Testis (tissue), 2 donors: Measurements from ENCODE around the gene LPP.

Experiments used
- POLR2A ChIP-seq: fragments of 450-650 bp; IDR thresholded peaks from one replicate; pipeline ENCODE4 v1.6.1; 2017; ENCODE audit warnings: antibody characterized with exemption, mild to moderate bottlenecking, moderate library complexity
- TF ChIP-seq, protein P1 (sequence below), 3 experiments: fragments of 450-650 bp in 2 of 3; fragments of 200-600 bp in 1 of 3; sonication (generic) in 1 of 3; IDR thresholded peaks; one replicate each; pipeline ENCODE4 v1.5.1; 2016 to 2019; ENCODE audit warnings: antibody characterized with exemption in 3 of 3, mild to moderate bottlenecking in 2 of 3, moderate library complexity in 1 of 3

DNA sequence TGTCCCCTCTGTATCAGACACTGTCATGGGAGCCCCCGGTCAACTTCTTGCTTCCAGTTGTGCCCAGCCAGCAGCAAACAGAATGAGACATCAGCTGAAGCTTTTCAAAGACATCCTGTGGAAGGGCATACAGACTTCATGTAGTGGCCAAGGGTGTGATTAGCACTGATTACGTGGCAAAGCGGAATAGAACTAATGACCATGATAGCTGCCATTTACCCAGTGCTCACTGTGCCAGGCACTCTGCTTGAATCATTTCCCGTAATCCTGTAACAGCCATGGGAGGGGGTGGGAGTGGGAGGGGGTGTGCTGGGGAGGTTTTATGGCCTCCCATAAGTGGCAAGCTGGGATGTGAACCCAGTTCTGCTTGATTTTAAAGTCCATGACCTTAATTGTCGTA lies 29.5 kb downstream of the LPP start:
- TF ChIP-seq, protein P1, sequence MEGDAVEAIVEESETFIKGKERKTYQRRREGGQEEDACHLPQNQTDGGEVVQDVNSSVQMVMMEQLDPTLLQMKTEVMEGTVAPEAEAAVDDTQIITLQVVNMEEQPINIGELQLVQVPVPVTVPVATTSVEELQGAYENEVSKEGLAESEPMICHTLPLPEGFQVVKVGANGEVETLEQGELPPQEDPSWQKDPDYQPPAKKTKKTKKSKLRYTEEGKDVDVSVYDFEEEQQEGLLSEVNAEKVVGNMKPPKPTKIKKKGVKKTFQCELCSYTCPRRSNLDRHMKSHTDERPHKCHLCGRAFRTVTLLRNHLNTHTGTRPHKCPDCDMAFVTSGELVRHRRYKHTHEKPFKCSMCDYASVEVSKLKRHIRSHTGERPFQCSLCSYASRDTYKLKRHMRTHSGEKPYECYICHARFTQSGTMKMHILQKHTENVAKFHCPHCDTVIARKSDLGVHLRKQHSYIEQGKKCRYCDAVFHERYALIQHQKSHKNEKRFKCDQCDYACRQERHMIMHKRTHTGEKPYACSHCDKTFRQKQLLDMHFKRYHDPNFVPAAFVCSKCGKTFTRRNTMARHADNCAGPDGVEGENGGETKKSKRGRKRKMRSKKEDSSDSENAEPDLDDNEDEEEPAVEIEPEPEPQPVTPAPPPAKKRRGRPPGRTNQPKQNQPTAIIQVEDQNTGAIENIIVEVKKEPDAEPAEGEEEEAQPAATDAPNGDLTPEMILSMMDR (IDR thresholded peaks at IDR 0.05), result no peak
- no peak for TF ChIP-seq POLR2A
